GM23248 (cell line): Measurements from ENCODE around the gene USP53. TPM values are rescaled to one million over a fixed set of nuclear protein-coding genes. Genes with fewer than 3 reads are reported as not detected.
"Not testable (repeated sequence)": the region's sequence is repeated elsewhere in the genome, so short reads cannot be mapped to it uniquely, and the experiment has no call there.

ENCODE experiments used
- DNase-seq: peaks from one replicate; pipeline ENCODE4 v3.0.0-alpha.2; 2015
- H2AFZ ChIP-seq: fragments of 200-600 bp; sonication (generic); 2 replicates; pipeline ENCODE4 v1.6.1; 2016; ENCODE audit warnings: antibody characterized with exemption
- H3F3A ChIP-seq: fragments of 200-600 bp; sonication (generic); 2 replicates; pipeline ENCODE4 v1.6.1; 2016; ENCODE audit warnings: mild to moderate bottlenecking, antibody characterized with exemption, mixed run types; ENCODE audit not compliant: insufficient read depth
- H3K27ac ChIP-seq: fragments of 200-600 bp; sonication (generic); 2 replicates; pipeline ENCODE4 v1.5.1; 2016; ENCODE audit warnings: mild to moderate bottlenecking
- H3K27me3 ChIP-seq: fragments of 200-600 bp; sonication (generic); replicated peaks from 2 replicates; pipeline ENCODE4 v1.6.1; 2016; ENCODE audit warnings: mild to moderate bottlenecking; ENCODE audit not compliant: insufficient read depth
- H3K36me3 ChIP-seq: fragments of 200-600 bp; sonication (generic); 2 replicates; pipeline ENCODE4 v1.6.1; 2016; ENCODE audit warnings: low read depth, mild to moderate bottlenecking
- H3K4me1 ChIP-seq: fragments of 200-600 bp; sonication (generic); 2 replicates; pipeline ENCODE4 v1.6.1; 2016; ENCODE audit warnings: mild to moderate bottlenecking; ENCODE audit not compliant: insufficient read depth
- H3K4me2 ChIP-seq: fragments of 200-600 bp; sonication (generic); one replicate; pipeline ENCODE4 v1.6.1; 2016; ENCODE audit warnings: mild to moderate bottlenecking; ENCODE audit not compliant: unreplicated experiment
- H3K4me3 ChIP-seq: fragments of 200-600 bp; sonication (generic); 2 replicates; pipeline ENCODE4 v1.5.1; 2016; ENCODE audit warnings: mild to moderate bottlenecking
- H3K79me2 ChIP-seq: fragments of 200-600 bp; sonication (generic); 2 replicates; pipeline ENCODE4 v1.6.1; 2016; ENCODE audit warnings: mild to moderate bottlenecking; ENCODE audit not compliant: insufficient read depth
- H3K9ac ChIP-seq: fragments of 200-600 bp; sonication (generic); 2 replicates; pipeline ENCODE4 v1.6.1; 2016; ENCODE audit warnings: mild to moderate bottlenecking
- H3K9me2 ChIP-seq: fragments of 200-600 bp; sonication (generic); 2 replicates; pipeline ENCODE4 v1.6.1; 2016; ENCODE audit warnings: mixed run types, mild to moderate bottlenecking, moderate library complexity; ENCODE audit not compliant: insufficient read depth
- H3K9me3 ChIP-seq: fragments of 200-600 bp; sonication (generic); one replicate; pipeline ENCODE4 v1.6.1; 2017; ENCODE audit warnings: low read depth
- H4K20me1 ChIP-seq: fragments of 200-600 bp; sonication (generic); 2 replicates; pipeline ENCODE4 v1.6.0; 2016; ENCODE audit not compliant: insufficient read depth
- EZH2 ChIP-seq: fragments of 200-600 bp; sonication (generic); IDR thresholded peaks from 2 replicates; pipeline ENCODE4 v1.6.1; 2018; ENCODE audit warnings: antibody characterized with exemption, mild to moderate bottlenecking; ENCODE audit not compliant: insufficient read depth, poor library complexity, severe bottlenecking
- EZH2phosphoT487 ChIP-seq: fragments of 200-600 bp; sonication (generic); IDR thresholded peaks from 2 replicates; pipeline ENCODE4 v1.6.1; 2018; ENCODE audit warnings: antibody characterized with exemption, moderate library complexity, mild to moderate bottlenecking, low read depth; ENCODE audit not compliant: insufficient read depth
- WGBS, 2 experiments: methylation state at CpG; one replicate each; pipeline ENCODE4 v1.1.6; 2015 to 2017; ENCODE audit warnings: low lambda C conversion rate in 2 of 2, low coverage in 1 of 2; ENCODE audit errors: missing lambda C conversion rate in 2 of 2; 5-methylcytosine and 5-hydroxymethylcytosine counted together
- in situ Hi-C: fragments of 300-500 bp; cut with MboI; formaldehyde crosslinking; loops from 2 replicates; pipeline ENCODE4 v1.15.0; 2020
- polyA plus RNA-seq: library from polyadenylated mRNA; unstranded; fragments of >200 nt; fragmentation: Nextera tagmentation; extraction: Ambion mirVana; gene quantifications from 2 replicates; pipeline ENCODE4 v1.2.1, GENCODE V29; 2016
- total RNA-seq: library from RNA; depleted of rRNA; stranded (reverse); fragments of >200 nt; shearing (Covaris generic); gene quantifications from 2 replicates; pipeline ENCODE4 v1.2.3, GENCODE V29; 2014; rRNA removed

Gene USP53
- total RNA-seq (42.4 and 43.3 TPM in 2 replicates), polyA plus RNA-seq (19.9 and 26.0 TPM in 2 replicates)

DNA sequence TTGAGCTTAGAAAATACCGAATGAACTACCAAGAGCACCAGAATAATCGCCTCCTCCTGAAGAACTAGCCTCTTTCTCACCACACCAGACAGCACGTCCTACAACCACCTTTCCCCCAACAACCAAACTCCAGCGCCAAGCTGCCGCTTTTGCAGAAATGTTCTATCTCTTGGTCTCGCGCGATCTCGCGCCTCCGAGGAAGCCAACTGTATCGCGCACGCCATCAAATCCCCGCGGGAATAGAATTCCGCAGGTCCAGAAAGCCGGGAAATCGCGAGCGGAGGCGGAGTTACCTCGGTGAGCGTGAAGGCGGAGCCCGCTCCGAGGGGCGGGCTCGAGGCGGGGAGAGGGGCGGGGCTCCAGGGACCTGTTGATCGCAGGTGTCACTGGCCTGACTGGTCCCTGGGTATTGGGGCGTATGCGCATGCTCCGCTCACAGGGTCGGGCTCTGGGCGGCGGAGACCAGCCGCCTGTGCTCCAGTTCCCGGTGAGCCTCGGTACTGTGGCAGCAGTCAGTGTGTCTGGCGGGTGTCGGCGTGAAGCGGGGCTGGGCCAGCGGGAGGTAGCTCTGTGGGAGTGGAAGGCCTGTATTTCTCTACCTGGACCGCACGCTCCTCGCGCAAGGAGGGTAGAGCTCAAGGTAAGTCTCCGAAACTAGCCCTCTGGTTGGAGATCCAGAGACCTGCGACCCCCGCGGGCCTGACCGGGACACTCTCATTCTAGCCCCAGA, at the start of gene USP53:
TSS of gene USP53 (plus strand) at position 480 of the 730 bp plus-strand sequence. CDS start 27,047 bp downstream, outside the sequence.
- DNase-seq, result peak; percentile 99
- H3K9me2 ChIP-seq, result no peaks in the 10 kb centered on the region
- no peak for TF ChIP-seq EZH2
- no peak for TF ChIP-seq EZH2phosphoT487
- peak within 1 kb of the TSS; percentile 72 for H3K27ac ChIP-seq
- H3F3A ChIP-seq, result peaks cover 45% of the 10 kb centered on the region
- H3K4me2 ChIP-seq, result peak within 1 kb of the TSS; percentile 97
- H3K4me3 ChIP-seq, result peak within 1 kb of the TSS; percentile 97
- H3K9ac ChIP-seq, result peak within 1 kb of the TSS; percentile 84
- in situ Hi-C loops, result no loop called here
- peak within 1 kb of the TSS; percentile 87 for H2AFZ ChIP-seq
- H3K9me3 ChIP-seq, result no peaks in the 10 kb centered on the region
- H3K4me1 ChIP-seq, result peaks cover 43% of the 10 kb centered on the region
- WGBS, 2 experiments, result 1% methylated on average over 44 to 52 of the region's 55 CpGs
- no peaks in the 10 kb centered on the region for H4K20me1 ChIP-seq
- H3K36me3 ChIP-seq, result peaks cover 5% of the 10 kb centered on the region; the same call in 1 of the 2 replicates
- peaks cover 42% of the 10 kb centered on the region for H3K79me2 ChIP-seq
- H3K27me3 ChIP-seq, result no peaks in the 10 kb centered on the region

- Histone ChIP-seq H3K4me1 (no peaks in the 10 kb centered on the region), H4K20me1 (no peaks in the 10 kb centered on the region), H3K36me3 (no peaks in the 10 kb centered on the region), H3K9me3 (no peaks in the 10 kb centered on the region), H2AFZ (no peak overlapping the region), H3K9ac (no peak overlapping the region), H3F3A (no peaks in the 10 kb centered on the region), H3K9me2 (no peaks in the 10 kb centered on the region), H3K79me2 (no peaks in the 10 kb centered on the region), H3K4me3 (no peak overlapping the region), H3K27me3 (no peaks in the 10 kb centered on the region), H3K4me2 (no peak overlapping the region), H3K27ac (no peak overlapping the region)
- DNase-seq, result no peak
- no peak for TF ChIP-seq EZH2
- in situ Hi-C loops, result no loop called here
- 67 to 74% methylated on average over 3 of the region's 3 CpGs for WGBS, 2 experiments
Measured at GRCh38 chr4:119165767-119166166, 46.7 kb upstream of the USP53 start.

DNA sequence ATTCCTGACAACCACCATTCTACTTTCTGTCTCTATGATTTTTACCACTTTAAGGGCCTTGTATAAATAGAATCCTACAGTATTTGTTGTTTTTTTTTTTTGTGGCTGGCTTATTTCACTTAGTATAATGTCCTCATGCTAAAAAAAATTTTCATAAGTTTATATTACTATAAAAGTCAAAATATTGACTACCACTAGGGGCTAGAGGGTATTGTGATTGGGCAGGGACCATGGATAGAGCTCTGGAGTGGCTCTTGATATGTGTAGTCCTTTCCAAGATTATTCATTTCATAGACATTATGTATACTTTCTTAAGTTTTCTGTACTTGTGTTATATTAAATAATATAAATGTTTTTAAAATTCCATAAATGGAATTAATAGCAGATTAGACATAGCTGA, 42.3 kb upstream of the USP53 start:
- no peaks in the 10 kb centered on the region for H4K20me1 ChIP-seq
- in situ Hi-C loops, result no loop called here

DNA sequence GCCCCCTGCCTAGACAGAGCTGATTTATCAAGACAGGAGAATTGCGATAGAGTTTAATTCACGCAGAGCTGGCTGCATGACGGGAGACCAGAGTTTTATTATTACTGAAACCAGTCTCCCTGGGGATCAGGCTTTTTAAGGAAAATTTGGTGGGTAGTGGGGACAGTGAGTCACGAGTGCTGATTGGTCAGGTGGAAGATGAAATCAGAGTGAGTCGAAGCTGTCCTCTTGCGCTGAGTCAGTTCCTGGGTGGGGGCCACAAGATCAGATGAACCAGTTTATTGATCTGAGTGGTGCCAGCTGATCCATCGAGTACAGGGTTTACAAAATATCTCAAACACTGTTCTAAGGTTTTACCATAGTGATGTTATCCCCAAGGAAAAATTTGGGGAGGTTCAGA, 40.3 kb upstream of the USP53 start:
- H4K20me1 ChIP-seq, result no peaks in the 10 kb centered on the region
- in situ Hi-C loops, result no loop called here
- no peak overlapping the region for H3K4me2 ChIP-seq
- TF ChIP-seq EZH2, result no peak
- TF ChIP-seq EZH2phosphoT487, result no peak
- no peaks in the 10 kb centered on the region for H3K27me3 ChIP-seq
- no peaks in the 10 kb centered on the region for H3K4me1 ChIP-seq
- no peaks in the 10 kb centered on the region for H3K36me3 ChIP-seq
- H3F3A ChIP-seq, result no peaks in the 10 kb centered on the region
- no peaks in the 10 kb centered on the region for H3K79me2 ChIP-seq
- H2AFZ ChIP-seq, result no peak overlapping the region
- H3K9ac ChIP-seq, result no peak overlapping the region
- 89% methylated on average over 7 of the region's 7 CpGs for WGBS, 2 experiments
- no peak overlapping the region for H3K4me3 ChIP-seq
- H3K27ac ChIP-seq, result no peak overlapping the region
- H3K9me2 ChIP-seq, result no peaks in the 10 kb centered on the region
- peak; percentile 1 for DNase-seq
- no peaks in the 10 kb centered on the region for H3K9me3 ChIP-seq

More for the DNA sequence above, 42.3 kb upstream of the USP53 start:
- Histone ChIP-seq H3F3A (no peaks in the 10 kb centered on the region), H3K4me3 (no peak overlapping the region), H3K36me3 (no peaks in the 10 kb centered on the region), H3K79me2 (no peaks in the 10 kb centered on the region), H3K9me3 (no peaks in the 10 kb centered on the region), H3K27me3 (no peaks in the 10 kb centered on the region), H3K4me1 (no peaks in the 10 kb centered on the region), H2AFZ (no peak overlapping the region), H3K27ac (no peak overlapping the region), H3K9ac (no peak overlapping the region), H3K9me2 (no peaks in the 10 kb centered on the region), H3K4me2 (no peak overlapping the region)
- DNase-seq, result no peak
- TF ChIP-seq EZH2phosphoT487 (no peak), EZH2 (no peak)

DNA sequence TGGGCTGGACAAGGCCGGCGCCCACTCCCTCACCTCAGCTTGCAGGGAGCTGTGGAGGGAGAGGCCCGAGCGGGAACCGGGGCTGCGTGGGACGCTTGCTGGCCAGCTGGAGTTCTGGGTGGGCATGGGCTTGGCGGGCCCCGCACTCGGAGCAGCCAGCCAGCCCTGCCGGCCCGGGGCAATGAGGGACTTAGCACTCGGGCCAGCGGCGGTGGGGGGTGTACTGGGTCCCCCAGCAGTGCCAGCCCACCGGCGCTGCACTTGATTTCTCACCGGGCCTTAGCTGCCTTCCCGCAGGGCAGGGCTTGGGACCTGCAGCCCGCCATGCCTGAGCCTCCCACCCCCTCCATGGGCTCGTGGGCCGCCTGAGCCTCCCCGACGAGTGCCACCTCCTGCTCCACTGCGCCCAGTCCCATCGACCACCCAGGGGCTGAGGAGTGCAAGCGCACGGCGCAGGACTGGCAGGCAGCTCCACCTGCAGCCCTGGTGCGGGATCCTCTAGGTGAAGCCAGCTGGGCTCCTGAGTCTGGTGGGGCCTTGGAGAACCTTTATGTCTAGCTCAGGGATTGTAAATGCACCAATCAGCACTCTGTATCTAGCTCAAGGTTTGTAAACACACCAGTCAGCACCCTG, 38.7 kb upstream of the USP53 start:
- H4K20me1 ChIP-seq, H3K9me3 ChIP-seq, H3K9me2 ChIP-seq, DNase-seq, H3K9ac ChIP-seq, H2AFZ ChIP-seq, H3K27ac ChIP-seq, H3F3A ChIP-seq, H3K4me1 ChIP-seq, H3K4me3 ChIP-seq, H3K27me3 ChIP-seq, in situ Hi-C loops, H3K4me2 ChIP-seq, H3K36me3 ChIP-seq, H3K79me2 ChIP-seq: not testable (repeated sequence)
- 91 to 96% methylated on average over 19 to 25 of the region's 30 CpGs for WGBS, 2 experiments
